GM21619 (cell line): ENCODE measurements around the gene RASA3.
"Not testable (repeated sequence)": the region's sequence is repeated elsewhere in the genome, so short reads cannot be mapped to it uniquely, and the experiment has no call there.

Experiments used
- ATAC-seq: cut with Tn5 transposase; IDR thresholded peaks from one replicate; pipeline ENCODE4 v1.9.1; 2021; ENCODE audit not compliant: unreplicated experiment

RASA3 gene

DNA sequence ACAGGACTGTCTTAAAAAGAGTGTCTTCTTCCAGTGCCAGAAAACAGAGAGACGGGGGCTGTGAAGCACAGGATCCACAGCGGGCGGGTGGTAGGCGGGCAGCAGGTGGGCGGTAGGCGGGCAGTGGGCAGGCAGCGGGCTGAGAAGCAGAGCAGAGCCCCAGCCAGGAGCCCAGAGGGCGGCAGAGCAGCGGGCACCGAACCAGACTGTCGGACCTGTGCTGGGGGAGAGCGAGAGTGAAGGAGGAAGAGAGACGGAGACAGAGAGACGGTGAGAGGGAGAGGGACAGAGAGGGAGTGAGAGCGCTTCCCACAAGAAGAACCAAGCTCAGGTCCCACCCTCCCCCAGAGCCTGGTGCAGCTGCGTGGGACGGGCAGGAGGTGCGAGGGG lies 30.3 kb downstream of the RASA3 start:
- ATAC-seq = no peak

DNA sequence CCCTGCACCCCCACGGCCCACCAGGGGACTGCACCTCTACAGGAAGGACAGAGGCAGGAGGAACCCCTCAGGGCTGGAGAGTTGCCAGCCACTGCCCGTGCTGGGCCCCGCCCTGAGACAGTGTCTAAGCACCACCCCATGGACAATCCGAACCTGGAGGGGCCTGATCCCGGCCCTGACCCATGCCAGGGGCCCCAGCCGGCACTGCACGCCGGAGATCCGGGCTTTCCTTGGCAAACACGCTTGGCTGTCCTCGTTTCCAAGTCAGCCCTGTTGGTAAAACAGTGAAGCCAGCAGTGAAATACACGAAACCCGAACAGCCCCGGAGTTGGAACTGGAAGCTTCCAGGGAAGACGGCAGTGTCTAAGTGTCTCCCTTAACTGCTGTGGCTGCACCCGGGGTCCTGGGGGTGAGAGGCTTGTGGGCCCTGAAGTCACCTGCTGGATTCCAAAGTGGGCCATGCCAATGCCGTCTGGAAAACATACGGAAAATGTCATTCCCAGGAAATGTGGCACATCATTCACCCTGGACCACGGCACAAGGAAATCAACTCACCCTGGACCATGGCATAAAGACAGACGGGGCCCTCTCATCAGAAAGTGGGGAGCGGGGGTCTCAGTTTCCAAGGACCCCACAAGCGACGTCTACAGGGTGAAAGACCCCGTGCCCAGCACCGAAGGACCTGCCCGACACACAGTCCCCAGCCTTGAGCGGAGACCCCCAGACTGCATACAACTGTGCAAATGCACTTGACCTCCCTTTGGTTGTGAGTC lies 30.9 kb downstream of the RASA3 start:
- ATAC-seq = no peak

DNA sequence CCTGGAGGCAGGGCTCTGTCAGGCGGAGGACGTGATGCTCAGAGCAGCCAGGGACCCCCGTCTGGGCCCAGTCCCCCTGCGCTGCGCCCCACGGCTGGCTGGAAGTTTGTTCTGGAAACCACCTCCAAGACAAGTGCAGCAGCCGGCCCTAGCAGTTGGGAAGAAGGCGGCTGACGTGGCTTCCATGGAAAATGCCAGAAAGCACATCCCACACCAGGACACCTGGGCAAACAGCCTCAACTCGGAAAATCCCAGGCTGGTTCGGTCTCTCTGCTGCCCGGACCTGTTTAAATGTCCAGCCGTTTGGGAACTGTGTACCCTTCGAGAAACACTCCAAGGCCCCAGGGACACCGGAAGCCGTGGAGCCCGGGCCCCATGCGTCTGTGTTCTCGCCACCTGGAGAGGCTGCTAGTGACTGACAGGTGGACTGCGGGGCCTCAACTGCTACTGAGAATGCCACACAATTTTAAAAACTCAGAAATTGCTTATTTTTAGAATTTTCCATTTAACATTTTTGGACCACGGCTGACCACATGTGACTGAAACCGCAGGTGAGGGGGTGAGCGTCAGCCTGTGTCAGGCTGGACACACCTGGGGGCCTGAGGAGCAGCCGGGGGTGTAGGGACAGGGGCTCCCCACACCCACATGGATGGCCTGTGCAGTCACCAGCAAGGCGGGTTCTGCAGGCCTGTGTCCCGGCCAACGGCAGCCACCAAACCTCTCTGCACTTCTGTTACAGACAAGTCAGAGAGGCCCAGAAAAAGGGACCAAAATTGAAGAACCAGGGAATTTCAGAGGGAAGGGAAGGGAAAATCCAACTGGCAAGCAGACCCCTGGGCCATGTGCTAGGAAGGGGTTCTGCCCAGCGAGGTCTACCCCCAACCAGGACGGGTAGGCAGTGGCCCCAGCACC lies 31.7 kb downstream of the RASA3 start:
- no peak for ATAC-seq

DNA sequence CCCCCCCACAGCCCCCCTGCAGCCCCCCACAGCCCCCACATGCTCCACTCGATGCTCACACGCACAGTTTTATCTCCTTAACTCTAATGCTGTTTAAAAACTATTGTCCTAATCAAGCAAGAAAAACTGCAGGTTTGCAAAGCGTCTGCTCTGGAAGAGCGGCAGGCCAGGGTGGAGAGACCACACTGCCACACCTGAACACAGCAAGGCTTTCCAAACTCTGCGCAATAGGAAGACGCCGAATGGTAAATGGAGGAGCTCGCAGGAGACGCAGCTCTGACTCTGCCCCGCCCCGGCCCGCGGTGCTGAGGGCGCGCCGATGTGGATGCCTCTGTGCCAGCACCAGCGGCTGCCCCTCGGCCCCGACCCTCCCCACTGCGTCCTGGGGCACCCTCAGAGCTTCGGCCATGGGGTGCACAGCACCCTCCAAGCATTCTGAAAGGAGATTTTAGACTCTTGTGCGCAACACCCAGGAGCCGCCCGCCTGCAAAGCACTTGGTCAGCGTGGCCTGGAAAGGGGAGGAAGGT lies 32.4 kb downstream of the RASA3 start:
- no peak for ATAC-seq

DNA sequence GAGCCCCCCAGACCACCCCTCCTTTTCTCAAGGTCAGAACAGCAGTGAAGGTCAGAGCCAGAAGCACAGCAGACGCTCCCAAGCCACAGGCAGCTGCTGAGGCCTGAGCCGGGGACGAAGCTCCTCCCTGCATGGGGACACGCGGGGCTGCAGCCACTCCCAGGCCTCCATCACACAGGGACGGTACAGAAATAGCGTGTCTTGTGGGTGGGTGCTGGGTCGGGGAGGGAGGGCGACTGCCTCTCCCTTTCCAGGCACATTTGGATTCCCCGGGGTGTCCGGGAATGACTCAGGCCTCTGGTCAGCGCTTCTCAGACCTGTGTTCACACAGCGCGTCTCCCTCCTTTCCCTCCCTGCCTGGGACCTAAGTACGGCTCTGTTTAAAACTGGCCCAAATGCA lies 33.2 kb downstream of the RASA3 start:
- ATAC-seq = no peak

DNA sequence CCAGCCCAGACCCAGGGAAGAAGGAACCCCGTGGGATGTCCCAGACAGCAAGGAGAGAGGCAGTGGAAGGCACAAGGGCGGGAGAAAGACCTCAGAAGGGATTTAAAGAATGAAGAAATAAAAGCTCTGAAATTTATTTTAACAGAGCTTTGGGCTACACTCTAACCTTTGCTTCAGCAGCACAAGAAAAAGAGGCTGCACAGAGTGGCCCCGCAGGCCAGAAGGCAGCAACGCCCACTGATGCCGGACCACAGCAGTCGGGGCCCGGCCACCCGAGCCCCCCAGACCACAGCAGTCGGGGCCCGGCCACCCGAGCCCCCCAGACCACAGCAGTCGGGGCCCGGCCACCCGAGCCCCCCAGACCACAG lies 33.8 kb downstream of the RASA3 start:
- not testable (repeated sequence) for ATAC-seq

DNA sequence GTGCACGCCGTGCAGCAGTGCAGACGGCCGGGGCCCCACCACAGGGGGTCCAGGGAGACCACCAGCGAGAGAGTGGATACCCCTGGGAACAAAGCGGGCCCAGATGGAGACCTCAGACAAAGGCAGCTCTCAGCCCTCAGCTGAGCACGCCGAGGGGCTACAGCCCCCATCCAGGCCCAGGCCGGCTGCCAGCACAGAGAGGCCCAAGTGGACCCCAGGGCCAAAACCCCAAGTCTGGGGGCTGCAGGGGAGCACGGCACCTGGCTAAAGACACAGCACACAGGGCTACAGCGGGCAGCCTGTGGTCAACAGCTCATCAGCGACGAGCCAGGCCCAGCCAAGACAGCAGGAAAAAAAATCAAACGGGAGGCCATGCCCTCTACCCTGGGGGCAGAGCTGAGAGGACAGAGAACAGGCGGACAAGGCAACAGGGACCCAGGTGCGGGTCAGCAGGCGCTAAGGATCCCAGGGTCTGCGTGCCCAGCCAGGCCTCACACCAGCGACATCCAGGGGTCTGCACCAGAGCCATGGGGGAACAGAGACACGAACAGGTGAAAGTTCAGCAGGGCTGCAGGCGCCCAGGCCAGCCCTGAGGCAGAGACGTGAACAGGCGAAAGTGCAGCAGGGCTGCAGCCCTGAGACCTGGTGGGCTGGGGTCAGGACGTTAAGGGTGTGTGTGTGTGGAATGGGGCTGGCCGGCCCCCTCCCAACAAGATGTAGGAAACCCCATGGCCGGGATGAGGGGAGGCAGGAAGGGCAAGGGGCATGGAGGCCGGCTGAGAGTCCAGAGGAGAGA lies 34.3 kb downstream of the RASA3 start:
- no peak for ATAC-seq

DNA sequence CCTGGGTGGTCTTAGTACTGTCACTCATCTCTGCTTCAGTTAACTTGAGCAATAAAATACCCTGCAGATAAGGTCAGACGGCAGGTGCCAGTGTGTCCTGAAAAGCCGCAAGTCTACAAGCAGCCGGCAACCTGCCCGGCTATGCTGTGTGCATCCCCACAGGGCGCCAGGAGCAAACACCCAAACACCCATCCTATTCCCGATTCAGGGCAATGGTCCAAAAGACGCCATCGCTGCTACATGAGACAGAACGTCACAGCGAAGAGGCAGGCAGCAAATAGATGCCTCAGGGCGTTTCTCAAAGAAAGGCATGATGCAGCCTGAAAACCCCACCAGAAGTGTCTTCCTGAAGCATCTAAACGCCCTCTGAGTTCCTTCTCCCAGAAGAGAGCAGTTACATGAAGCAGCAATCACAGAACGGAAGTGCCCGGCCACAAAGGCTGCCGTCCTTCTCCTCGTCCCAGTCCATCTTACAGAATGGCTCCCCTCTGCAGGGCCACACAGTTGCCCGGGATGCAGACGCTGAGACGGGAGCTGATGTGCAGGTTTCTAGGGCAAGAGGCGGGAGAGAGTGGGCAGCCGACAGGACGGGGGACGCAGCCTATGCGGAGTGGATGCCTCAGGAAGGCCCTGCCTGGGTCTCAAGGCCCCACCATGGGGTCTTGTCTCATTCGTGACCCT lies 35.1 kb downstream of the RASA3 start:
- ATAC-seq = no peak

DNA sequence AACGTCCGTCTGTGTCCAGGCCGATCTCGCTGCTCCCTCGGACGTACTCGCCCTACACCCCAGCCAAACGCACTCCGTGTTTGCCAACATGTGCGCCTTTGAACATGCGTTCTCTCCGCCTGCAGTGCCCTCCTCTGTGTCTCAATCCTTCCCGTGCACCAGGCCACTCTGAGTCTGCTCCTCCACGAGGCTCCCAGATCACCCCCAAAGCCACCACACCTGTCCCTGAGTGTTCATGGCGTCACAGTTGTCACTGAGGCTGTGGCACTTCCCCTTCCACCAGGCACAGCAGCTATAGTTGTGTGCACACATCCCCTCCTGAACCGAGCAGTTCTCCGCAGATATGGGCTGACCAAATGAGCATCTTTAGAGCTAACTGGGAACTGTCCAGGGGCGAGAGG lies 35.6 kb downstream of the RASA3 start:
- no peak for ATAC-seq

DNA sequence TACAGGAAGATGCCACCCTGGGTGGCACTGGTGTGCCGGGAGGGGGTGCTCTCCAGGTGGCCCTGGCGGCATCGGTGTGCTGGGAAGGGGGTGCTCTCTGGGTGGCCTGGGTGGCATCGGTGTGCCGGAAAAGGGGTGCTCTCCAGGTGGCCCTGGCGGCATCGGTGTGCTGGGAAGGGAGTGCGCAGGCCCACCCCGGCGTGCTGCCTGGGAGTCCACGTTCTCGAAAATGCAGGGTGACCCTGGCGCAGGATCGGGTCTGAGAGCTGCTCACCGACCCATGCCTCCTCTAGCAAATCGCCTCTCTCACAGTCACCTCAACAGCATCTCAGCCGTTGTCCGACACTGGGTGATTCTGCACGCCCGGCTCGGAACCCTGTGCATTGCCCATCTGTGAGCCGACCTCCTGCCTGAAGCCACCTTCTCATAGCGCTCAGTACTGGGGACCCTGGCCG lies 36.4 kb downstream of the RASA3 start:
- no peak for ATAC-seq

DNA sequence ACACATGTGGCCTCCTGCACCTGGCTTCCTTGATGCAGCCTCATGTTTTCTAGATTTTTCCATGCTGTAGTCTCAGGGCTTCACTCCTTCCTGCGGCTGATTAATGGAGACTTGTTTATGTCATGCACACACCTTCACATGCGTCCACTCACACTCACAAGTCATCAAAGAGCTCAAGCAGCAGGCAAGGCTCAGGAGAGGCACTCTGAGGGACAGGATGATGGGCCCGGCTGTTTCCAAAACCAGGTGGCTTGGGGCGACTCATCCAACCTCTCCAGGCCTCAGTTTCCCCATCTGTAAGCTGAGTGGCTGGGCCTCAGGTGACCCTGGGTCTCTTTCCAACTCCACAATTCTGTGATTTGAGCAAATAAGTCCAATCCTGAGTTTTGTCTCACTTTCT lies 36.9 kb downstream of the RASA3 start:
- no peak for ATAC-seq

DNA sequence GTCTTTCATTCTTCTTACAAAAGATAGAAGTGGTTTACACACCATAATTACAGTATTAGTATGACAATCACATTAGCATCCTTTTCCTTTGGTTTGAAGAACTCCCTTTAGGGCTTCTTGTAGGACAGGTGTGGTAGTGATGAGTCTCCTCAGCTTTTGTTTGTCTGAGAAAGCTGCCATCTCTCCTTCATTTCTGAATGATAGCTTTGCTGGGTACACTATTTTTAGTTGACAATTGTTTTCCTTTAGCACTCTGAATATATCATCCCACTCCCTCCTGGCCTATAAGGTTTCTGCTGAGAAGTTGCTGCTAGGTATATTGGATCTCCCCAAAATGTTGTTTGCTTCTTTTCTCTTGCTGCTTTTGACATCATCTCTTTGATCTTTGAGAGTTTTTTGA lies 39.3 kb downstream of the RASA3 start:
- no peak for ATAC-seq

DNA sequence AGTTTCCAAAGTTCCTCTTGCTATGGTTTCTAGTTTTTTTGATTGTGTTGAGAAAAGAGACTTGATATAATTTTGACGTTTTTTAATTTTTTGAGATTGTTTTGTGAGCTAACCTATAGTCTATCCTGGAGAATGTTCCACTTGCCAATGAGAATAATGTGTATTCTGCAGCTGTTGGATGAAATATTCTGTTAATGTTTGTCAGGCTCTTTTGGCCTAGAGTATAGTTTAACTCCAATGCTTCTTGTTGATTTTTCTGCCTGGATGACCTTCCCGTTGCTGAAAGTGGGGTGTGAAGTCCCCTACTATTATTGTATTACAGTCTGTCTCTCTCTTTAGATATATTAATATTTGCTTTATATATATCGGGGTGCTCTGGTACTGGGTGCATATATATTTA lies 40.0 kb downstream of the RASA3 start:
- ATAC-seq = no peak

DNA sequence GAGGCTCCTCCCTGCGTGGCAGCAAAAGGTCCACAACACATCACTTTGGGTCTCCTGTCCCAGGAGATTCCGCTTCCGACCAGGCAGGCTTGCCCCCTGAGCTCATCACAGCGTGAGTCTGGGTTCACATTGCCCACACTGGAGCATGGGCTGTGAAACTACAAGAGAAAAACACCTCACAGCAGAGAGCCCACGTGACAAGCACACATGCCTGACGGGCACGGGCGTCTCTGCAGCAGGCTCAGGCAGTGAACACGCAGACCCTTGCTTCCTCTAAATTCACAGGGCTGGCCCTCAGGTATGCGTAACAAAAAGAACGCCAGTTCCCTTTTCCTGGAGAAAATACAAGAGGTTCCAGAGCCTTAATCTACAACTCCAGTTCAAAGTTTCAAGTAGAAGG lies 41.9 kb downstream of the RASA3 start:
- no peak for ATAC-seq

DNA sequence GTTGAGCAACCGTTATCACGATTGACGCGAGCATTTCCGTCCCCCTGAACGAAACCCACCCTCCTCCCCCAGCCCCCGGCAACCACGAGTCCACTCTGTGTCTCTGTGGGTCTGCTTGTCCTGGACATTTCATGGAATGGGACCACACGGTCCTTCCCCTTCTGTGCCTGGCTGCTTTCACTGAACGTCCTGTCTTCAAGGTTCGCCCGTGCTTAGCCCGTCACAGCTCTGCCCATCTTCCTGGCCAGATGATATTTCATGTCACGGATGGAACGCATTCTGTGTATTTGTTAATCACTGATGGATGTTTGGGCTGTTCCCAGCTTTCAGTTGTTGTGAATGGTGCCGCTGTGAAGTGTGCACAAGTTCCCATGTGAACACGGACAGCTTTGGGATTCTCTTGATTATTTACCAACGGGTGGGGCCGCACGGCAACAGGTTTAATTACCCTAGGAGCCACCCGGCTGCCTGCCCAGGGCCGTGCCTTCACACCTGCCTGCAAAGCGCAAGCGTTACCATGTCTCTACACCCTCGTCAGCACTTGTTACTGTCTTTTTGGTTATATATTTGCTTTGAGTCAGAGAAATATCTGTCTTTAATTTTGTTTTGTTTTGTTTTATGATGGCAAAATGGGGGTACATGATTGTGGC lies 42.5 kb downstream of the RASA3 start:
- no peak for ATAC-seq

DNA sequence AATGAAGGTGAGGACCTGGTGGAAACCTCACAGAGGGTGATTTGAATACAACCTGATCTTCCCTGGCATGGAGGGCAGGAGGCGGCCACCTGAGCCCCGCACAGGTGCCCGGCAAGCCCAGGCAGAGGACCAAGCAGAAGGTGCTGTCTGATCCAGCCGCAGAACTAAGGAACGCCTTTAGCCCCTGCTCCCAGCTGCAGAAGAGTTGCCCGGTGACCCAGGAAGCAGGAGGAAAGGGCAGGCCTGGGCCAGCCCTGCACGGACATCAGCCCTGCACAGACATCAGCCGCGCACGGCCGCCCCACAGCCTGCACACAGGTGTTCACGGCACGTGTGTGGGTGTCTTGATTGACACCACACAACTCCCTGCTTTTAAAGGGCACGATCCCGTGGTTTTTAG lies 43.1 kb downstream of the RASA3 start:
- no peak for ATAC-seq

DNA sequence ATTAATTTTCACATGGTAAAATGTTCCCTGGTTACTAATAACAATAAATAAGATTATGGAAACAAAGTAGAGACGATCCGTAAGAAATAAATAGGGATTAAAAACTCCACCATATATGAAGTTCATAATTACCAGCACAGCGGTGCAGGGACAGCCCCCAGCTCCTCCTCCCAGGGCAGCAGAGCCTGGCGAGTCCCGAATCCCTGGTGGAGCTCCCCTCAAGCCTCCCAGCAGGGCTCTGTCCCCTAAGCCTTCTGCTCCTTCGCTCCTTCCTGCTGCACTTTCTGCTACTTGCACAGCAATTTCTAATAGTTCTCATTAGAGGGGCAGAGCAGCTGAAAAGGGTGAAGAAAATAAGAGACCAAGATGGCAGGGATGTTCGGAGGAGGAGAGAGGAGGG lies 43.6 kb downstream of the RASA3 start:
- ATAC-seq = no peak

DNA sequence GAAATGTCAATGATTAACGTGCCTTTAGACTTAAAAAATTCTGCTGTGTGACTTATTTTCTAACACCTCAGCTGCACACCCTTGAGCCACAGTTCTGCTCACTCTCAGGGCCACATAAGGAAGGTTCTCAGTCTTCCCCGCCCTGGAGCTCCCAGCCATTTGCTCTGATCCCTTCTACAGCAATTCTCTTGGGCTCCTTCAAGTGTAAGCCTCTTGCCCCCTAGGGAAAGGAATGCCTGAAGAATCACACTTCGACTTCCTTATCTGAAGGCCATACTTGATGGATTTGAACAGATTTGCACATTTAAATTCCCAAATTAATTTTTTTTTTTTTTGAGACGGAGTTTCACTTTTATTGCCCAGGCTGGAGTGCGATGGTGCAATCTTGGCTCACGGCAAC lies 44.2 kb downstream of the RASA3 start:
- no peak for ATAC-seq

DNA sequence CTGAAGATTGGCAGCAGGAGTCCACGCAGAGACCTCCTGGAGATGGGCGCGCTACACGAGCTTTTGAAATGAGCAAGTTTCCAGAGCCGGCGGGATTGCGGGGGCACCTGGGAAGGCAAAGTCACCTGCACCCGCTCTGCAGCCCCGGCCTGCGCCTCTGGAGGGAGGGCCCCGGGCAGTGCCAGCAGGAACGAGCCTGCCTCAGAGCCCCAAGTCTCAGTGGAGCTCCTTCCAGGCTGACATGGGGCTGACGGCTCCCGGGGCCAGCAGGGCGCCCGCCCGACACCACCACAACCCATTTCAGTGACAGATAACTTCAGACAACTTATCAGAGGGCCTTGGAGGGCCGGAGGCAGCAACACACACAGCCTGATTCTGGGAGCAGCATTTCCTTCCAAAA lies 45.0 kb downstream of the RASA3 start:
- no peak for ATAC-seq
